ENCODE measurements around the gene CAPN8.

Gene CAPN8

GRCh38 chr1:223669003-223669795, 3.7 kb upstream of the CAPN8 start:
- H3K9ac ChIP-seq (ENCODE audit: low read depth, low read length), result no peak overlapping the region
- TF ChIP-seq CTCF (IDR thresholded peaks at IDR 0.05; ENCODE audit: borderline replicate concordance, extremely low read depth, low read length, poor library complexity, severe bottlenecking) (no peak), EZH2 (IDR thresholded peaks at IDR 0.05; ENCODE audit: borderline replicate concordance, low read depth, low read length, severe bottlenecking) (no peak)
- no peaks in the 10 kb centered on the region for H3K4me1 ChIP-seq (ENCODE audit: insufficient read depth, low read length)
- H4K20me1 ChIP-seq (ENCODE audit: insufficient read depth, low read length), result no peaks in the 10 kb centered on the region
- H3K27me3 ChIP-seq (ENCODE audit: insufficient read depth, low read length, poor library complexity), result no peaks in the 10 kb centered on the region
- H2AFZ ChIP-seq (ENCODE audit: low read depth, low read length), result no peak overlapping the region
- DNase-seq (no peak), ATAC-seq (ENCODE audit: insufficient read depth, low read depth) (no peak)
- no peaks in the 10 kb centered on the region for H3K79me2 ChIP-seq (ENCODE audit: insufficient read depth, low read length)
- H3K36me3 ChIP-seq (ENCODE audit: insufficient read depth, low read length), result no peaks in the 10 kb centered on the region
- peaks cover 4% of the 10 kb centered on the region for H3K9me3 ChIP-seq (ENCODE audit: insufficient read depth, low read length, severe bottlenecking)
- H3K4me2 ChIP-seq (ENCODE audit: insufficient read depth, low read length), result no peak overlapping the region
- H3K27ac ChIP-seq (ENCODE audit: low read length), result no peak overlapping the region
- H3K4me3 ChIP-seq (ENCODE audit: low read depth in 1 of 2, low read length in 2 of 2), result no peak overlapping the region

- Histone ChIP-seq H3K36me3 (ENCODE audit: insufficient read depth, low read length) (no peaks in the 10 kb centered on the region), H3K4me3 (ENCODE audit: low read depth in 1 of 2, low read length in 2 of 2) (no peak overlapping the region), H3K27ac (ENCODE audit: low read length) (no peak overlapping the region), H3K27me3 (ENCODE audit: insufficient read depth, low read length, poor library complexity) (no peaks in the 10 kb centered on the region), H3K4me1 (ENCODE audit: insufficient read depth, low read length) (no peaks in the 10 kb centered on the region), H3K9ac (ENCODE audit: low read depth, low read length) (no peak overlapping the region), H3K4me2 (ENCODE audit: insufficient read depth, low read length) (no peak overlapping the region), H3K9me3 (ENCODE audit: insufficient read depth, low read length, severe bottlenecking) (no peaks in the 10 kb centered on the region), H2AFZ (ENCODE audit: low read depth, low read length) (no peak overlapping the region), H3K79me2 (ENCODE audit: insufficient read depth, low read length) (no peaks in the 10 kb centered on the region), H4K20me1 (ENCODE audit: insufficient read depth, low read length) (no peaks in the 10 kb centered on the region)
- ATAC-seq (ENCODE audit: insufficient read depth, low read depth) (no peak), DNase-seq (no peak)
- TF ChIP-seq CTCF (IDR thresholded peaks at IDR 0.05; ENCODE audit: borderline replicate concordance, extremely low read depth, low read length, poor library complexity, severe bottlenecking) (no peak), EZH2 (IDR thresholded peaks at IDR 0.05; ENCODE audit: borderline replicate concordance, low read depth, low read length, severe bottlenecking) (no peak)
These were observed 2.1 kb upstream of the CAPN8 start for GRCh38 chr1:223667484-223668182.

GRCh38 chr1:223664106-223664505, 1.4 kb downstream of the CAPN8 start:
- Histone ChIP-seq H3K27me3 (ENCODE audit: insufficient read depth, low read length, poor library complexity) (peaks cover 3% of the 10 kb centered on the region), H3K4me2 (ENCODE audit: insufficient read depth, low read length) (no peak overlapping the region), H2AFZ (ENCODE audit: low read depth, low read length) (no peak overlapping the region), H3K4me3 (ENCODE audit: low read depth in 1 of 2, low read length in 2 of 2) (no peak overlapping the region), H3K4me1 (ENCODE audit: insufficient read depth, low read length) (no peaks in the 10 kb centered on the region), H4K20me1 (ENCODE audit: insufficient read depth, low read length) (no peaks in the 10 kb centered on the region), H3K27ac (ENCODE audit: low read length) (no peak overlapping the region), H3K9me3 (ENCODE audit: insufficient read depth, low read length, severe bottlenecking) (no peaks in the 10 kb centered on the region), H3K9ac (ENCODE audit: low read depth, low read length) (no peak overlapping the region), H3K79me2 (ENCODE audit: insufficient read depth, low read length) (no peaks in the 10 kb centered on the region), H3K36me3 (ENCODE audit: insufficient read depth, low read length) (no peaks in the 10 kb centered on the region)
- DNase-seq (no peak), ATAC-seq (ENCODE audit: insufficient read depth, low read depth) (no peak)
- no peak for TF ChIP-seq CTCF (IDR thresholded peaks at IDR 0.05; ENCODE audit: borderline replicate concordance, extremely low read depth, low read length, poor library complexity, severe bottlenecking)
- TF ChIP-seq EZH2 (IDR thresholded peaks at IDR 0.05; ENCODE audit: borderline replicate concordance, low read depth, low read length, severe bottlenecking), result no peak

Data from DND-41 (cell line).